Measurements from ENCODE around the gene UNC5B.

UNC5B gene

DNA sequence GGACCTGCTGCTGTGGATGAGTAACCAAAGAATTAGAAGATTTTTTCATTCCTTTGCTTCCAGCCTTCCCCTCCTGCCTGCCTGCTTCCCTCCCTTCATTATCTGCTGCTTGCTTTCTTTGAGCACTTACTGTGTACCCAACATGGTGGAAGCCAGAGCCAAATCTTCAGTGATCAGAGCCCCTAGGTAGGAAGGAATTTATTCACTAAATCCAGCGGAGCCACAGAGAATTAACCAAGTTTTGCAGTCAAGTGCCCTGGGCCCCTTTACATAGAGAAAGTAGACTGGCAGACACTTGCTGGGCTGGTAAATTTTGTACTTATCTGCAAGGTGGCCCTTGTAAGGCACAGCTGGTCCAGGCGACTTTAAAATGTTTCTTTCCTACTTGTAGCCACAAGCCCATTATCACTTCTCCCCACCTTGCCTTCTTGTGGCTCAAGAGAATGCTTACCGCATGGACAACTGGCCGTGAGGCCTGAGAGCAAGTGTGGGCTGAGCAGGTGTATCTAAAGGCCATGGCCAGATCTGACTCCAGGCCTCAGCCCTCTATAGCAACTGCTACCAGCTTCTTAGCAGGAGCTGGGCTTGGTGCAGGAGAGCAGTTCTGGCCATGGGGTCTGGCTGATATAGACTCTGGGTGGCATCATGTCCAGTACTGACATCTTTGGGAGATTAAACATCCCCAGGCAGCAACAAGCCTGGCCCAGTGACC, 11.1 kb downstream of the UNC5B start:
- no peak for DNase-seq

DNA sequence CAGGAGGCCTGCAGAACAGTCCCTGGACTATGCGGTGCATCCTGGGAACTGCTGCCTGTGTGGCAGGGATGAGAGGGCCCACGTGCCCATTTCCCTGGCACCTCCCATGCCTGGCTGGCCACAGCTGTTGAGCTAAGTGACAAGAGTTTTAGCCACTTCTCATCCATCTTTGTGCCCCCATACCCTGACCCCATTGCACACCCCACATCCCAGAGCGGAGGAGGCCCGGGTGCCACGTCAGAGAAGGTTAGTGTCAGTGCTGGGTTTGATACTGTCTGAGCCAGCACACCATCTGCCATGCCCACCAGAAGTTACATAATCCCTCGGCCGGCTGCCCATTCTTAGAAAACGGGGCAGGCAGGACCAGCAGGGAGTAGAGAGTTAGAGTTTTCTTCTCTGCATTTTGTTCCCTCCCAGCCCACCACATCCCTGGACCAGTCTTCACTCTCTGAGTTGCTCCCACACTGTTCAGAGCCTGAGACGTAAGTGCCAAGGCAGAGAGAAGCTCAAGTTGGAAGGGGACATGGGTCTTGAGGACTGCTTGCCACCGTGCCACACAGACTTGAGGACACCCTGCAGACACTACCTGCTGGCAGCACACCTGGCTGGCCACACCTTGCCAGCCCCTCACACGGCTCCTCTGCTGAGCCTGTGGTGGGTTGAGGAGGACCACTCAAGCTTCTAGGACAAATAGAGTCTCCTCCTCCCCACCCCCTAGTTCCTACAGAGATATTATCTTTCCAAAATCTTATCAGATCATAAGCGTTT, 13.1 kb downstream of the UNC5B start:
- DNase-seq, result no peak

DNA sequence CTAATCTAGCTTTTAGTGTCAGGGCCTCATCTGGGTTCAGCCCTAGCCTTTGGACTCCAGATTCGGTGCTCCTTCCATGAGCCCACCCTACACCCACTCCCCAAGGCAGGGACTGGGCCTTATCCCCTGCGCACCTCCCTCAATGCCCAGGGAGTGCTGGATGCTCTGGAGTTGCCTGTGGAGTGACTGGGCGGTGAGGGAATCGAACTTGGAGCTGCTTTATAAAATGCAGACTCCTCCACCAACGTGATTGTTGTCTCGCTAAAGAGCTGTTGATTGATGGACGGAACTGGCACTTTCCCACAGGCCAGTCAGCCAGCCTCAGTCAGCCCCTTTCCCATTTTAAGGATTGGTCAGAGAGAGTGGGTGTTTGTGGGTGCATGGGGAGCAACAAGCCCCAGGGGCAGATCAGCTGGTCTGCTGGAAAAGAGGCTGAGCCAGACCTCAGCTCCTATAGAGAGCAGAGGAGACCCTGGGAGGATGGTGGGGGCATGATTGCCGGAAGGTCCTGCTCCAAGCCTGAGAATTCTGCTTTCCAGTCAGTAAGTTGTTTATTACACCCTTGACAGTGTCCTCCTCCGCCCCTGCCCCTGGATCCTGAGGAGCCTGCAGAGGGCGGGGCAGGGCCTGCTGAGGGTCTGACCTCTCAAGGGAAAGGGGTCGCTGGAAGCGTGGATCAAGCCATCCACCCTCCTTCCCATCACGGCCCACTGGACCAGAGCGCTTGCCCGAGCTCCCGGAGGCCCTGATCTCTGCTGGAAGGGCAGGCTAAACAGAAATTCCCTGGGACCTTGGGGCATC, 16.7 kb downstream of the UNC5B start:
- no peak for DNase-seq

DNA sequence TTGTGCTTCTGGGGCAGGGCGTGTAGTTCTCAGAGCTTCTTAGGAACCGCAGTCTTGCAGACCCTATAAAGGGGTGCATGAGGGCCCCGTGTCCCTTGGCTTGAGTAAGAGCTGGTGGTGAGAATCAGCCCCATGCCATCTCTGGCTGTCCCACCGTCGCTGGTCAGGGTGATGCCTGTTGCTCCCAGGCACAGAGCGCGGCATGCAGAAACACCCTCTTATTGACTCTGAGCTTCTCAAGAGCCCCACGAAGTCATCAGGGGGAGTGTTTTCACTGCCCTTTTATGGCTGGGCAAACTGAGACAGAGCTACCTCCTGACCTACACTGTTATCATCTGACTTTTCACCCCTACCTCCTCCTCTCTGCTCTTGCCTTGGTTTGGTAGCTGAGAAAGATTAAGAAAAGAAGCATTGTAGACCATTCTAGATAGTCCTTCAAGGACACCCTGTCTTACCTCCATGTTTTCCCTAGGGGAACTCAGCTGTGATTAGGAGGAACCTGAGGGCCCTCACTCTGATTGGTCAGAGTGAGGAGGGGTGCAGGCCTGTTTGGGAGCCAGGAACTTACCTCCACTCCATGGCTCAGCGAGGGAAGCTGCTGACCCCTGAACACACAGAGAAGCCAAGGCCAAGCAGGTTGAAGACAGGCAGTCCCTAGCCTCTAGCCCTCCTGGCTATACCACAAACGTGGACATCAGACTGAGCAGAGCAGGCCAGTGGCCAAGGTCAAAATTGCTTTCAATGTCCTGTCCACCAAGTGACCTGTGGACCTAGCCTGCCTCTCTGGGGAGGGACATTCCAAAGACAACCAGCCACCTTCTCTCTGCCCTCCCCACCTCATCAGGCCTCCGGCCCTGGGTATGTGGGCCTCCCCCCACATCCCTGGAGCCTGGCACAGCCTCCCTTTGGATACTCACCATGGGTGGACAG, 17.6 kb downstream of the UNC5B start:
- DNase-seq, result no peak

DNA sequence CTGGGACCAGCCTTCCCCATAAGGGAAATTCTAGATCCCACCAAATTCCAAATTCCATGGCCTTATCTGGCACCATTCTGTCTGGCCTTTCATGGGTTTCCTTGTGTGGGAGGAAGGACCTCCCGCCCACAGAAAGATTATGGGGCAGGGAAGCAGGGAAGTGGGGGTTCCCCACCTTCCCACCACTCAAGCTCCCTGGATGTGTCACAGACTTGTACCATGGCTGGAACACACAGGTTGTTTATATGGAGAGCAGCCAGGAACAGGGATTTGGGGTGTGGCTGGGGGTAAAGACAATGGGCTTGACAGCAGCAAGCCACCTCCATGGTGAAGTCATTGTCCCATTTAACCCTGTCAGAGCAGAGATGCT, 18.3 kb downstream of the UNC5B start:
- no peak for DNase-seq

DNA sequence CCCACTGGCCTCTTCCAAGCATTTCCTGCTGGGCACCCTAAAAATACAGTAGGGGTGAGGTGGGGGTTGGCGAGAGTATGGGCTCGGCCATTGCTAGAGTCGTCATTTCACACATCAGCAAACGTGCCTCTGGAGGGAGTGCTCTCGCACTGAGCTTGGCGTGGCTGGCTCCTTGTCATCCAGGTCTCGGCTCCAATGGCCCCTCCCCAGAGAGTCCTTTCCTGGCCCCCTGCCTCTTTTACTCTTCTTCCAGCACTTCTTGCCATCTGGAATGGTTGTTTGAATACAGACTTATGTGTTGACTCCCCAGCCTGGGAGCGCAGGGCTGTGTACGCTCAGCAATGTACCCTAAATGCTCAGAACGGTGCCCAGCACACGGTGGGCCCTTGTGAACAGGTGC, 18.8 kb downstream of the UNC5B start:
- DNase-seq, result no peak

DNA sequence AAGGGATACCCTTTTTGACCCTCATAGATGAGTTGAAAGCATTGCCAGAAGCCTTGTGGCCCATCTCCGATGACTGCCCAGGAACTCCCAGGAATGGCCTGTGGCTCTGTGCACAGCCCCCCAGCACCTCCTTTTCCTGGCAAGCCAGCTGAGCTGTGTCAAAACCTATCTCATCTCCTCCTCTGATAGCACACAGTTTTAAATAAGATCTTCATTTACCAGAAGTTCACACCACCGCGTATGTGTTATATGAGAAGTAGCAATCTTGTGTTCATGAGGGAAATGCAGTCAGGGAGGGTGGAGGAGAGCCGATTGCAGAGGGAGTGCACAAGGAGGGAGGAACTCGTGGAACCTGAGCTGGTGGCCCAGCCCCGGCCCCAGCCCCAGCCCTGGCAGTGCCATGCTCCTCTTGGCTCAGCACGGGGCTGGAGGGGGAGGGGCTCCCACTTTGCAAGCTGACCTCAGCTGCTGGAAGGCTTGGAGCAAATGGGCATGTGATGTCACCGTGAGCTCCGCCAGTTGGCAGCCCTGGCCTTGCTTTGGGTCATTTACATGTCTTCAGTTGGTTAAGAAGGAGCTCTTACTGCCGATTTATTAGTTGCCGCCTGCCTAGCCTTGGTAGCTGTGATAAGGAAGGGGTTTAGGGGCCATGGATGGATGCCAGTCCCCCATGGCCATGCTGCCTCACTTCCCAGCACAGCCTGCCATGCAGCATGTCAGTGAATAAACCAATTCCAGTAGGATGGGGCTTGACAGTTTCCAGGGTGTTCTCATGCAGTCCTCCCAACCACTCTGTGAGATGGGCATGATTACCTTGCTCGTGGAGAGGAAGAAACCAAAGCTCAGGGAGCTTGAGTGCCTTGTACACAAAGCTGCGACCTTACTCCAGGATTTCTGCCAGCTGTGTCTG, 20.0 kb downstream of the UNC5B start:
- no peak for DNase-seq

DNA sequence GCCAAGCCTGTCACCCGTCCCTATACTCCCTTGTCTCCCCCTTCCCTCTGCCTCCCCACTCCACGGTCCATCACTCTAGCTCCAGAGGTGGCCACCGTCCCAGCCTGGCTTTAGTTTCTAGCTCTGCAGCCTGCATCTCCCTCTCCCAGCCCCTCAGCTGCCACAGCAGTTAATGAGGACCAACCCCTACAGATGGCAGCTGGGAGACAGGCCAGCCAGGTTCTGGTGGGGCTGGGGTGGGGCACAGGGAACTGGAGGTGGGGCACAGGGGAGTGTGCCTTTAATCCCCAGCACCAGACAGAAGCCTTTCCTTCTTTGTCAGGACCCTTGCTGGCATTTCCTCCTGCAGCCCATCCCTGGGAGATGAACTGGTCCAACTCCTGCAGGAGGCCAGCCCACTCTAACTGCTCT, 21.1 kb downstream of the UNC5B start:
- DNase-seq, result no peak

DNA sequence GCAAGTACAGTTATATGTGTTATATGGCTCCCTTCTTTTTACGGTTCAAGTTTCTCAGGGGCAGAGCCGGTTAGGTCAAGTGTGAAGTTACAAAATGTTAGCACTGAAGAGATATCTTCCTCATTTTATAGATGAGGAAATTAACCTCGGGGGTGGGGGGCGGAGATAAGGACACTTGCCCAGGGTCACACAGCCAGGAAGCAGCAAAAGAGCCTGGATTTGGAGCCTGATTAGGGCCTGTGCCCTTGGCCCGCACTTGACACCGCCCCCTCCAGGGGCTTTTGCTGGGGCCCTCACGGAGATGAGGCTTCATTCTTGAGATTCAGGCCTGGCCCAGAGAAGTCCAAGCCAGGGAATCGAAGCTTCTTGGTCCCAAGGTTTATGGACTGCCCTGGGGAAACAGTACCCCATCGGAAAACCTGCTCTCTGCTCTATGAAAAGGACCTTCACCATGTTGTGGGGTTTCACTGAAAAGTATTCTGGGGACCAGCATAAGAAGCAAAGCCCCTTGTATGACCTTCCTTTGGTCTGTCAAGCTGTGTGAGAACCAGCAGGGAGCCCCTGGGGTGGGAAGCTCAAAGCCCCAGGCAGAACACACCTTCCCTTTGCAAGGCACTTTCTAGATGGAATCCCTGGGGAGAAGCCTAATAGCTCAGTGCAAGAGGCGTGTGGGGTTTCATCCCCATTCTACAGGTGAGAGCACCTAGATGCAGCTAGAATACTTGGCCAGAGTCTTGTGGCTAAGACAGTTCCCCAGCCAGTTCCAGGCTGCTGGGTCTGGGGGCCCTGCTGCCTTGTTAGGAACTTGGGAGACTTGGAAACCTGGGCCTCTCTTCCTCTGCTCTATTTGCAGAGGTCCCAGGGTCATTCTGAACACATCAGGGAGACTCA, 21.9 kb downstream of the UNC5B start:
- DNase-seq, result no peak

DNA sequence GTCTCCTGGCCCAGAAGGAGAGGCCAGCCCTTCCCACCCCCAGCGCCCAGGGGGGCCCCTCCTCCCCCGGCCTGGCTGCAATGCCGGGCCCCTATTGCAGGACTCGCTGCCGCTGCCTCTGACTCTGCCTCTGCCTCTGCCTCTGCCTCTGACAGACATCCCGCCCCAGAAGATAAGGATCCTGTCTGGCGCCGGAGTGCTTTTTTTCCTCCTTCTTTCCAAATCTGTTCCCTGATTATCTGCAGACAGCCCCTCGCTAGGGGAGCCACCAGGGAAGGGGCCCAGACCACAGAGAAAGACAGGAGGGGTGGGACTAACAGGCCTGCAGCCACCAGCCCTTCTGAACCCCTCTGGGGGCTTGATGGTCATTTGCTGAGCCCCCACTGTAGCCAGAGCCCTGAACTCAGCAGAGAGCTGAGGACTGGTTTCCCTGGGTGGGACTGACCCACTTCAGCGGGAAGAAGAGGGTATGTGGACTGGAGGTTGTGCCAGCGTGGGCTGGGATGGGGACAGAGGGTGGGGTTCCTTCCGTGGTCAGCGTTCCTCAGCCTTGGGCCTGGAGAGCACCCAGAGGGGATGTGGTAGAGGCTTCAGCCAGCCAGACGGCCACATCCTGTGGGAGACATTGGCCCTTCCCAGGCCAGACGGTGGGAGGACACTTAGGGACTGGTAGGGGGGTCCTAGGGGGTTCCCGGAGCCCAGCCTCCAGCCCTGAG, 22.8 kb downstream of the UNC5B start:
- DNase-seq, result no peak

DNA sequence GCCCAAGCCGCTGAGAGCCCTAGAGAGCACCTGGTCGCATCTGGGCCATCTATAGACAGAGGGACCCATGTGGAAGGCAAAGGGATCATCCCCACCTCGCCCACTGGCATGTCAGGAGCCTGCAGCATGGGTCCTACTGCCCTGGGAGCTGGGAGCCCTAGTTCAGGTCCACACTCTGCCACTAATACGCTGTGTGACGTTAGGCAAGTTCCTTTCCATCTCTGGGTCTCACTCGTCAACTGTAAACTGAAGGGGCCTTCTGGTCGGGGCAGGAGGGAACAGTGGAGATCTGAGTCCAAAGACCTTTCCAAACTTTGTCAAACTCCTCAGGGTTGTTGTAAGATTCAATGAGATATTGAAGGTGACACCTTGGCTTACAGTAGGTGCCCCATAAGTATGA, 23.4 kb downstream of the UNC5B start:
- DNase-seq, result no peak

DNA sequence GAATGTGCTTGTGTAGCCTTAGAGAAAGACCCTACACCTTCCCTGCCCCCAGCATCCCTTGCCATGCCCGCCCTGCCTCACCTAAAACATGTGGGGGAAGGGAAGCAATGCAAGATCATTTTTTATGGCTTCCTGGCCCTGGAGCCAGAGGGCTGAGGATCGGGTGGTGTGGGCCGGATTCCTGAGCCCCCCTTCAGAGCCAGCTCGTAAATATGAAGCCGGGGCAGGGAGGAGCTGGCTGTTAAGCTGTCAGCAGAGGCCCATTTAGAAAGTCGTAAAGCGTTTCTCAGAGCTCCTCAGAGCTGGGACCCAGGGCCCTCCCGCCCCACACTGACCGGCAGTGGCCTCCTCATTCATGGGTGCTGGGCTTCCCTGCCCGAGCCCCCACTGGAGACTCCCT, 23.9 kb downstream of the UNC5B start:
- DNase-seq, result no peak

DNA sequence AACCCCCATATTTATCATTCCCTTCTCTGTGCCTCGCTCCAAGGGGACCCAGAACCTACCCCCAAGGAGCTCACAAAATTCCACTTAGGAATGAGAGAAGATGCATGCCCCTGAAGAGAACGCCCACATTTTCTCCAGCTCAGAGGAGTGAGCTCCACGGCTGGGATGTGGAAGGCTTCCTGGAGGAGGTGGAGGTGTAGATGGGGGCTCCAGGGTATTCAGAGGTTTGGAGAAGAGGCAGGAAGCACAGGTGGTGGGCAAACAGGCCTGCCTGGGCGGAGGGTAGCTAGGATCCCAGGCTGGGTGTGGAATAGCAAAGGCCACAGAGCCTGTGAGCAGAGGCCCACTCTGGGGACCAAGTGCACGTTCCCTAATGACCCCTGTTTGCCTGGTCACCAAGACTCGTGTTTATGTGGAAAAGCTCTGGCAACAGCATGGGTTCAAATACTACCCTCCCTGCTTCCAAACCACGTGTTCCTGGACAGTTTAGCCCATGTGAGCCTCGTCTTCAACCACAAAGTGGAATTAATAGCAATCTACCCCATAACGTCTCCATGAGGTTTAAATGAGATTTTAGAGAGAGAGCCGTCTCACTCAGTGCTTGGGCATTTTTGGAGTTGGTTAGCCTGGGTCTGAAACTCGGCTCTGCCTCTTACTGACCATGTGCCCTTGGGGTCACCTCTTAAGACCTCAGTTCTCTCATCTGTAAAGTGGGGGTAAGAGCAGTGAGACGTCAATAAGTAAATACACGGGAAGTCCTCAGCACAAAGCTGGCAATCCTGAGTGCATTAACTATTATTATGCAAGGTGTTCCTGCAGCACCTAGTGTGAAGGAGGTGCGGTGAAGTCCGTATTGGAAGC, 24.7 kb downstream of the UNC5B start:
- DNase-seq, result no peak

DNA sequence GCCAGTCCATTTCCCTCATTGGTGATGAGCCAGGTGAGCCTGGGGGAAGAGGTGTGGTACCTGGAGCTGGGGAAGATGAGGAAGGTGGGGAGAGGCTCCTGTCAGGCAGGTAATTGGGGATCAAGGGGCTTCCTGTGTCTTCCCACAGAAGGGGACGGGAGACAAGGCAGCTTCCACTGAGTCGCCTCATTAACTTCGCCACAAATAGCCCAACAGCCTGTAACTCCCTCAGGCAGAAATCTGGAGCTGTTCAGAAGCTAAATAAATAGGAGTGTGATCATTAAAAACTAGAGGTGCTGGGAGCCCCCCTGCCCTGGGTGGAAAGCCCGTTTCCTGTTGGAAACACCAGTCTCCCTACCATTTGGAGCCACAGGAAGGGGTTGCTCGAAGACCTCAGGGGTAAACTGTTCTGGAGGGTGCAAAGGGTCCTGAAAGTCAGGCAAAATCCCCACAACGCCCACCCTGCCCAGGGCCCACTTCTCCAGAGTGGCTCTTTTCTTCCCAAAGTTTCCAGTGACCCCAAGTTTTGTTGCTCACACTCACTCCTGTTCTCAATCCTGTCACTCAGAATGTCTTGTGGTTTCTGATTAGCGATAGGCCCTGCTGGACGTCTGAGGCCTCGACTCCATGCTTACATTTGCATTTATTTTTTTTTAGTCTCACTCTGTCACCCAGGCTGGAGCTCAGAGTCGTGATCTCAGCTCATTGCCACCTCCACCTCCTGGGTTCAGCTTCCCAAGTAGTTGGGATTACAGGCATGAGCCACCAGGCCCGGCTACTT, 25.7 kb downstream of the UNC5B start:
- no peak for DNase-seq

DNA sequence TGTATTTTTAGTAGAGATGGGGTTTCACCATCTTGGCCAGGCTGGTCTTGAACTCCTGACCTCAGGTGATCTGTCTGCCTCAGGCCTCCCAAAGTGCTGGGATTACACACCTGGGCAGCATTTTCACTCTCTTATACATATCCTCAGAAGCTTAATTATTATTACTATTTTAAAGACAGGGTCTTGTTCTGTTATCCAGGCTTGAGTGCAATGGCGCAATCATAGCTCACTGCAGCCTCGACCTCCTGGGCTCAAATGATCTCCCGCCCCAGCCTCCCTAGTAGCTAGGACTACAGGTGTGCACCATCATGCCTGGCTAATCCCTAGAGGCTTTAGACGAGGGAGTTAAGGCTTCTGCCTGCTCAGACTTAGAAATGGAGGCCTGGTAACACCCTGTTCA, 26.3 kb downstream of the UNC5B start:
- no peak for DNase-seq

DNA sequence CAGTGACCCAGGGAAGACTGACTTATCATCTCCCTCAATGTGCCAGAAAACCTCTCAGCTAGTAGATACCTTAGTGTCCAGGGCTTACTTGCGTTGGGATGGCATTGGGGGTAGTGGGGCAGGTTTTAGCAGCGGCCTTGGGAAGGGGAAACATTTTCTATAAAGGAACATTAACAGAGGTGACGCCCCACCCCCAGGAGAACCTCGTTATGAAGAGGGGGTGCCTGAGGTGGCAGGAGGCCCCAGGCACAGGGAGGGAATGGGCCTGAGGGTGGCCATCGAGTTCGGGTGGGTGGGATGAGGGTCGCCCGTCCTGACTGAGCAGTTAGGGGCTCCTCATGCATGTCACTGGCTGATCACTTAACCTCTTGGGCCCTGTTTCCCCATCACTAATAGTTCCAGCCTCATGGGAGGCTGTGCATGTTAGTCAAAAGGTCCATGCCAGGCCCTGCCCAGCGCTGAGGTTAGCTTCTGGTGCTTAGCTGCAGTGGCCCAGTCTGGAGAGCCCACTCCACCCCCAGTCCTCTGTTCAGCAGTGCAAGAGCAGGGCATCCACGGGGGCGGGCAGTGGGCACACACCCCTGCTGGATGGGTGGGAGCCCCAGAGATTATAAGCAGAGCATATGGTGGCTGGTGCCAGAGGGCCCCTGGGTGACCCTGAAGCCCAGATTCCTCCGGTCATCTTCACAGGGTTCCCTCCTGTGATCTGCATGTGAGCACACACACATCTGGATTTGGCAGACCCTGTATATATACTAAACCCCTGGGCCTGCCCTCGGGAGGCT, 27.0 kb downstream of the UNC5B start:
- DNase-seq, result no peak

Measured in activated T-cell treated with anti-CD3 and anti-CD28 coated beads, Interleukin-2, amount 50 U/mL, for 1 hour (primary cell).